Islet precursor cell (in vitro differentiated cells): ENCODE measurements around the gene RTP5.

Experiments
- DNase-seq: peaks from one replicate; pipeline ENCODE4 v3.0.0-alpha.2; 2018

The RTP5 gene

GRCh38 chr2:241890524-241891235 lies 21.2 kb downstream of the RTP5 start:
- no peak for DNase-seq

DNA sequence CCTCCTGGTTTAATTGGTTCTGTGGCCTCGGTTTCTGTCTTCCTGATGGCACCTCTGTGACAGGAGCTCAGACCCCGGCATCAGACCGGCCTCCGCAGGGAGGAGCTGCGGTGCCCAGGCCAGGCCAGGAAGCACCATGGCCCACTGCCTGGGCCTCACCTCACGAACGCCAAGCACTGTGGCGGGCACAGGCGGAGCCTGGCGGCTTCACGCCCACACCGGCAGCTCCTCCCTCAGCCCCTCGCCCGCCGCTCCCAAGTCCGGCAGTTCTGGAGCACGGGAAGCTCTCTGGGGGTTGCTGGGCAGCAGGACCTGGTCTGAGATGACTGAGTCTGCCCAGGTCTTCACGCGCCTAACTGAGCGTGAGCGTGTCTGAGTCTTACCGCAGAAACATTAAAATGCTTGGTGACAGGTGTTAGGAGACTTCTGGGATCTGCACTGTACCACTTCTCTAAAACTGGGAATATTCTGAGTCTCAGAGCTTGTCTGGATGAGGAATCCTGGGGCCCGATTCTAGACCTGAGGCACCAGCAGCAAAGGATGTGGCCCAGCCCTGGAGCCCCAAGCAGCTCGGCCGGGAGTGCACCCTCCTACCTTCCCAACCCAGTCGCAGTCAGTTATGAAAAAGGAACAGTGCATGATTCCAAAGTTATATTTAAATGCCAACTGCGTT lies 21.9 kb downstream of the RTP5 start:
- DNase-seq: no peak

- DNase-seq: no peak
Observed at GRCh38 chr2:241891988-241892298, 22.4 kb downstream of the RTP5 start.

- DNase-seq: peak; percentile 61
Observed at GRCh38 chr2:241892299-241893137, 23.0 kb downstream of the RTP5 start.

DNA sequence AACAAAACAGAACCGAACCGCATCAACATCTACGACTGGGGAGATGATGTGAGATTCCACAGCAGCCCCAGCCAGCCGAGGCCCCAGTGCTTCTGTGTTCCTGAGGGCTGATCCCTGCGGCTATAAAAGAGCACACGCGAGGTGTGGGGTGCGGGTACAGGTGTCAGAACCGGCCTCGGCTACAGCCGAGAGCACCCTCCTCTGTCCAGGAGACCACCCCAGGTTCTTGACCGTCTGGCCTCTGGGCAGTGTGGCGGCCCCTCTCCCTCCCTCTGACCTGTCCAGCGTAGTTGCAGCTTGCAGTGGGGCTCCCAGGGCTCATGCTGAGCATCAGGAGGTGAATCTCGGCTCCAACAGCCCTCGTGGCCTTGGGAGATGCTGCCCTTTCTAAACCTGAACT lies 23.7 kb downstream of the RTP5 start:
- DNase-seq: peak; percentile 40

DNA sequence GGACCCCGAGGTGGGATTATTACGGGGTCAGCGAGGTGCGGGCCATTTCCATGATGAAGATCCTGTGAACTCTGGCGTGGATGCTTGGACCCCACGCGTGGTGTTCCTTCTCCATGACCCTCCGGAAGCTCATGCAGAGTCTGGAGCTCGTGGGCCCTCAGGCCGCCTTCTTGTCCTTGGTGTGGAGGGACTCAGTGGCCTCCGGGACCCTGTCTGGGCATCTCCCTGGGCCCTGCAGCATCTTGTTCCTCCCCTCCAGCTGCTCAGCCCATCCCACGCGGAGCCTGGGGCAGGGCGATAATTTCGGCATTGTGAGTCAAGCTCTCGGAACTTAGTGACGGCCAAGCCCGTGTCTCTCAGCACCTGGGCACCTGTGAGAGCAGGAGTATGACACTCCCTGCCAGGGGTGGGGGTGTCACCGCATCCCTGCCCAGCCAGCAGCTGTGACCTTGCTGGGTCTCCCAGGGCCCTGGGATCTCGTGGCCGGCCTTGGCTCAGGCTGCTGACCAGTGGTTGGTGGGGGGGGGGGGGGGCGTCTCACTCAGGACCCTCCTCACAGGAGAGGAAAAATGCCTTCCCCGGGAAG lies 24.6 kb downstream of the RTP5 start:
- peak; percentile 56 for DNase-seq

GRCh38 chr2:241894681-241895426 lies 25.3 kb downstream of the RTP5 start:
- DNase-seq: peak; percentile 60

- DNase-seq: no peak
Observed at GRCh38 chr2:241895427-241895711, 25.8 kb downstream of the RTP5 start.

GRCh38 chr2:241895712-241896641 lies 26.4 kb downstream of the RTP5 start:
- DNase-seq: peak; percentile 73

GRCh38 chr2:241896746-241897201 lies 27.2 kb downstream of the RTP5 start:
- DNase-seq: peak; percentile 45

- DNase-seq: peak; percentile 24
Observed at GRCh38 chr2:241897231-241897916, 27.8 kb downstream of the RTP5 start.

DNA sequence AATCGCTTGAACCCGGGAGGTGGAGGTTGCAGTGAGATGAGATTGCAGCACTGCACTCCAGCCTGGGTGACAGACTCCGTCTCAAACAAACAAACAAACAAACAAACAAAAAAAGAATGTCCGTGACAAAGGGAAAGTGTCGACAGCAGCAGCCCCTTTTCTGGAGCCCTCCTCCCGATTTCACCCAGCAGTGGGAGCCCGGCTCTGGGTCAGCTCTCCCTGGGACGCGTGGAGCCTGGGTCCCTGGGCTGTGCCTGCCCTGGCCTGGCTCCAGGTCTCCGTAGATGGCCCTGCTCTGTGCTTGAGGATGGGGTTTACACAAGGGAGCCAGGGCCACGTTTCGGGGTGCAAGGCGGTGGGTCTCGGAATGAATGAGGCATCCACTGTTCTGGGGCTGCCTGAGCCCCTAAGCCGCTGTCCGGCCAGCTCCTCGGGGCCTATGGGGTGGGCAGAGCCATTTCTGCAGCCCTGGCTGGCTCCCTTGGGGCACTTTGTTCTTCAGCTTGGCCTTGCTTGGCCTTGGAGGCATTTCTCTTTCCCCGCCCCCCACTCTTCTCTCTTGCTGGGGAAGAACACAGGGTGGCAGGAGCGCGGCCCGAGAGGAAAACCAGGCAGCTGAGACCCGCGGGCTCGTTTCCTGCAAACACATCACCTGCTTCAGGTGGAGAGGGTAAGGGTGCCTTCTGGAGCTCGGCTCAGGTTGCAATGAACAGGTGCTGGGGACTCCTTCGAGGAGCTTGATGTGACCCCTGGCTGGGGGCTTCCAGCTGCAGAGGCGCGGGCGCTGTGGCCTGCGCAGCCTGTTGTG lies 29.1 kb downstream of the RTP5 start:
- peak; percentile 47 for DNase-seq

DNA sequence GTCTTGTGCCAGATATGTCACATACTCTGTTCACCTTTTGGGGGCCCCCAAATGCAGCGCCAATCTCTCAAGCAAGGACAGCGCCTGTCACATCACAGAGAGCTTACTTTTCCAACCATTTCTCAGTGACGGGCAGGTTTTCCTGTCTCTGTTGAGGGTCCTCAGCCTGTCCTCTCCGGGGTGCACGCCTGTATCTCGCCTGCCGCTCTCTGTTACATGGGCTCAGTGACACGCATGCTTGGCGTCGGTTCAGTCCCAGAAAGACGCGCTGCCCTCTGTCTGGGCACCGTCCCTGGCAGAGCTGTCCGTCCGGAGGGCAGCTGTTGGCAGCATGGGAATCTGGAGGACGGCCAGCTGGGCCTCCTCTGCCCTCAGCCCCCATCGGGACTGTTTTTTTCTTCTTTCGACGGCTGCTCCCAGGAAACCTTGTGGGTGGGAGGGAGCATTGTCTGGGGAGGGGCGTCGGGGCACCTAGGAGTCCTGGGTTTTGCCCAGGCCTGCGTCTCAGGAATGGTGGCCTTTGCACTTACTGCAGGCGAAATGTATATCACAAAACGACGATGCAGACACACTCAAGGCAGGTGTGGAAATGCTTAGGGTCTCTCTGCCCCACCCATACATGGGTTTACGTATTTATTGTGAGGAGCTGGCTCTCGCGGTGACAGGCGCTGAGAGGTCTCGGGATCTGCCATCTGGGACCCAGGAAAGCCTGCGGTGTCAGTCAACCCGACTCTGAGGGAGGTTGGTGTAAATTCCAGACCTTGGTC lies 30.9 kb downstream of the RTP5 start:
- peak; percentile 38 for DNase-seq

- DNase-seq: peak; percentile 47
Observed at GRCh38 chr2:241901018-241901380, 31.5 kb downstream of the RTP5 start.

DNA sequence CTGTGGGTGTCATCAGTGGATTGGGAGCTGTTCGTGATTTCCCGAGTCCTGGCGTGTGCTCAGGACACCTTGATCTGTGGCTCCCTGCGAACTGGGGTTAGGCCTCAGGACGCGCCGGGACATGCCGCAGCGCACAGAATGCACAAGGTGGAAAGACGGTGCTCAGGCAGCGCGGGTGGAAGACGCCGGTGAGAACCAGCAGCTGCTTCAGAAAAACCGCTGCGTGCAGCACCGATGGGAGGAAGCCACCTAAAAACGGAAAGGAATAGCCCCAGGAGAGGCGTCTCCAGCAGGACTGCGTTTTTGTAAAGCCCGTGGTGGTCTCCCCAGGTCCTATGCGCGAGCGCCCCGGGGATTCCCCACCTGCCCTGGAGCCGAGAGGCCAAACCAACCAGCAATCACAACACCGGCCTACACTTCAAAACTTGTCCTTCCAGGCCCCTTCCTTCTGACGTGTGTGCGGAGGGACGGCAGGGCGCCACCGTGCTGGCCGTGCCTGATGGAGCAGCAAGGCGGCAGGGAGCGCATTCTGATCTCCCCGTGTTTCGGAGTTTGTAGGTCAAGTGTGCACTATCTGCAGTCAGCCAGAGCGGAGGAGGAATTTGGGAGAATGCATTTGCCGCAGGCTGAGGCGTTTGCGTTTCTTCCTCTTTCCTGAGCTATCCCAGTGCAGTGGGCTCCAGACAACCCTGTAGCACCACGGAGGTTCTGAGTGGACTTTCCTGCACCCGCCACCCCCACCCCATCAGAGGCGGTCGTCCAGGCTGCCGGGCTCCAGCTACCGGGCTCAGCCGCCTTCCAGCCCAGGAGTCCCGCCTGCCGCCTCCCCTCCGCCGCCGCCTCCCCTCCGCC lies 32.2 kb downstream of the RTP5 start:
- peak; percentile 80 for DNase-seq

GRCh38 chr2:241902357-241902991 lies 32.9 kb downstream of the RTP5 start:
- peak; percentile 55 for DNase-seq

DNA sequence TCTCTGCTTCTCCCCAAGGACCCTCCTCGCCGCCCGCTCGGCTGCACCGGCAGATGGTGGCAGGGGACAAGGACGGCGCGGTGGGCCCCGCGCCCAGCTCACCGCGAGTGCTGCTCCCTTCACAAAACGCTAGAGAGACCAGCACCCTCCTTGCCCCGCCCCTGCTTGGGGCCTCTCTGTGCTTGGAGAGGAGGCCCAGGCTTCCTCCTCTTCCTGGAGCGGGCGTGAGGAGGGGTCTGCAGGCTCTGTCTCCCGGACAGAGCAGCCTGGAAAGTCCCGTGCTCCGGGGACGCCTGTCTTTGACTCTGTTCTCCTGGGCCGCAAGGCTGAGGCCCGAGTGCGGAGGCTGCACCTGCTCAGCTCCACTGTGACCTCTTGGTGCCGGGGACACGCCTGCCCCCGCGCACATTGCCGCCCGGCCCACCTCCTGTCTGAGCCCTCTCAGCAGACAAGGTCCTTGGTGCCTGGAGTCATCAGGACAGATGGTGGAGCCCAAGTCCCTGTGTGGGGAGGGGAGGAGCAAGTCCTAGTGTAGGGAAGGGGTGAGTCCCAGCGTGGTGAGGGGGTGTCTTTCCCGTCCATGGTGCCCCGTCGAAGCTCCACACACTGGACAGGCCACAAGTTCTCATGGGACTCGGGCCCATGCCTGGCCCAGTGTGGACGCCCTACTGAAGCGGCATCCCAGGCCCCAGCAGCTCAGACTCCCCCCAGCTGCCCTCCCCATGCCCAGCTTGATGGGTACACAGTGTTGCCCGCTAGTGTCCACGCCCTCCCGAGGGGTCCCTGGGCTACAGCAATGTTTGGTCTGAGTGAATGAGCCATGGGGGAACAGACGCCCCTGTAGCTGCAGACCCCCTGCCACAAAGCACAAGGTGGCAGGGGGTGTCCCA lies 33.8 kb downstream of the RTP5 start:
- DNase-seq: peak; percentile 50
